ENCODE data around the gene ATP10B. TPM values are rescaled to one million over a fixed set of nuclear protein-coding genes. Genes with fewer than 3 reads are reported as not detected.

ATP10B gene
- total RNA-seq, 1 donor from 2014 or later = not detected

- intact Hi-C loops (cut with micrococcal nuclease) = no loop called here
Observed at GRCh38 chr5:160692271-160692670, 159.7 kb downstream of the ATP10B start.

DNA sequence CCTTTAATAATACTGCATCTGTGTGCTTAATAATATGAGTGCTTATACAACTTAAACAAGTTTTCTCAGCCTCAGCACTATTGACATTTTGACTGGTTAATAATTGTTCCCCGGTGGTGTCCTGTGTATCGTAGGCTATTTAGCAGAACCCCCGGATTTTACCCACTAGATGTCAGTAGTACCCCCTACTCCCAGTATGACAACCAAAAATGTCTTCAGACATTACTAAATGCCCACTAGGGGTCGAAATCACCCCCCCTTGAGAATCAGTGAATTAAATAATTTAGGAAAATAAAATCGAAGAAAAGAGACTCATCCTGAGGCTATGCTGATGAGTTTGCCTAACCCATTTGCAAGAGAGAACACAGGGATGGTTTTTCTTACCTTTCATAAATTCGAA is 166.3 kb downstream of the ATP10B start:
- intact Hi-C loops (cut with micrococcal nuclease) = no loop called here

DNA sequence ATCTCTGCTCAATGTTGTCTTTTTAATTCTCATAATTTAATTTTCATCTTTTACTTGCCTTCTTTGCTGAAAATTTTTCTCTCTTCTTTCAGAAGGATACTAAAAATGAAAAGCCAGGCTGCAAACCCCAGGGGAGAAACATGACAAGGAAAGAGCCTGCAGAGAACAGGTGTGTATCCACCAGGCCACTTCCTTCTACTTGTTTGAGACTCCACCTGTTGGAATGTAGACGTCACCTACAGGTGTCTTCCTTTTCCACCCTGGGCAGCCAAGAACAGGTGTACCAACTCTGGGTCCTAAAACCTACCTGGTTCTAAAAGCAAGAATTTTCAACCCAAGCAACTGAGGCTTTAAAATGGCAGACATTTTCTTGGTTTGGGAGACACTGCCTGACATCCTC is 166.8 kb downstream of the ATP10B start:
- intact Hi-C loops (cut with micrococcal nuclease) = no loop called here

- intact Hi-C loops (cut with micrococcal nuclease) = no loop called here
Observed at GRCh38 chr5:160679567-160680309, 172.3 kb downstream of the ATP10B start.

DNA sequence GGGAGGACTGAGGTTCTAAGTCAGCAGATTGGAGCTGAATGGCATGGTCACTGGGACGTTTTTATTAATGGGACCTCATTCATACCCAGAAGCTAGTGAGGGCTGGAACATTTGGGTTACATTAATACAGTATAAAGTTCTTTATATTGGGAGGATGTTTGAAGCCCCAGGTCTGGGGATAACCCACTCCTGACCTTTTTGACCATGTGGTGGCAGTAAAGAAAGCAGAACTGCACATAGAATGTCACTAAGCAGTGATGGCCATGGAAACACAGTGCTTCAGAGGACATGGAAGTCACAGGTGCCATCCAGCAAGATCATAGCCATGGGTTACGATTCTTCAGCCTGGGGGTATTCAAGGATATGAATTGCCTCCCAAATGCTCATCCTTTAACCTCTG is 176.0 kb downstream of the ATP10B start:
- intact Hi-C loops (cut with micrococcal nuclease) = no loop called here

DNA sequence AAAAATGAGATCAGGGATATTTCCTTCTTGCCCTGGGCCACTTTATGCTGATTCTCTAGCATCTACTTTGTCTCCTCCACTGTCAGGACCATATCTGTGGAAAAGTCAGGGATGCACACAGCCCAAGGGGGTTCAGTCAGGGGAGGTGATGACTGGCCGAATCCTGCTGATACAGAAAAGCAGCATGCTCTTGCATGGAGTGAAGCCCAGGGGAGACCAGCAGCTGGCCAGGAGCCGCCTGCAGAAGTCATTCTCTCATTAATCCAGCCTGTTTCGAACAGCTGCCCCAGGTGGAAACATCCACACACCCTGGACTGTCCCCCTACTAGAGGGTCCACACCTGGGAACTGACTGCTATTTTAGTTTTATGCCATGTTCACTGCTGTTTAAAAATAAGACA is 177.1 kb downstream of the ATP10B start:
- intact Hi-C loops (cut with micrococcal nuclease) = no loop called here

DNA sequence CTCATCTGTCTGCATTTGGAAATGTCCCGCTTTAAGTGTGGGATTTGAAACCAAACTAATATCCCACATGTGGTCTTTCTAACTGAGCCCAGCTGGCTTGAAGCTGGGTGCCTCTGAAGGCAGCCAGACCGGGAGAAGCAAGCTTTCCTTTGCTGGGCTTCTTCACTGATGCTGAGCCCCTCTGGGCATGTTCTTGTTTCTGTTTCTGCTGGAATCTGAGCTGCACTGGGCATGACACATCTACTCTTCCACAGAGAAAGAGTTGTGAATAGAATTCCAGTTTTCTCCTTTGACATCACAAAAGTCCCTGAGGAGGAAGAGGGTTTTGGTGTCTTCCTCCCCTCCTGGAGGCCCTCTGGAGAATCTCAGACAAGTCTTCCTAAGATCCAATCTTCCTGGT is 179.5 kb downstream of the ATP10B start:
- intact Hi-C loops (cut with micrococcal nuclease) = no loop called here

GRCh38 chr5:160668356-160668755 is 183.7 kb downstream of the ATP10B start:
- intact Hi-C loops (cut with micrococcal nuclease) = no loop called here

- intact Hi-C loops (cut with micrococcal nuclease) = no loop called here
Observed at GRCh38 chr5:160667160-160667559, 184.9 kb downstream of the ATP10B start.

GRCh38 chr5:160665460-160665859 is 186.6 kb downstream of the ATP10B start:
- intact Hi-C loops (cut with micrococcal nuclease) = no loop called here

GRCh38 chr5:160660132-160660531 is 191.9 kb downstream of the ATP10B start:
- intact Hi-C loops (cut with micrococcal nuclease) = no loop called here

- intact Hi-C loops (cut with micrococcal nuclease) = loop anchor here (5.0 kb wide), 2 partner anchors 151 to 221 kb away; no protein-coding TSS in a partner anchor
Observed at GRCh38 chr5:160657622-160658458, 194.2 kb downstream of the ATP10B start.

- intact Hi-C loops (cut with micrococcal nuclease) = loop anchor here (5.0 kb wide), 2 partner anchors 150 to 220 kb away; no protein-coding TSS in a partner anchor
Observed at GRCh38 chr5:160657068-160657507, 194.9 kb downstream of the ATP10B start.

DNA sequence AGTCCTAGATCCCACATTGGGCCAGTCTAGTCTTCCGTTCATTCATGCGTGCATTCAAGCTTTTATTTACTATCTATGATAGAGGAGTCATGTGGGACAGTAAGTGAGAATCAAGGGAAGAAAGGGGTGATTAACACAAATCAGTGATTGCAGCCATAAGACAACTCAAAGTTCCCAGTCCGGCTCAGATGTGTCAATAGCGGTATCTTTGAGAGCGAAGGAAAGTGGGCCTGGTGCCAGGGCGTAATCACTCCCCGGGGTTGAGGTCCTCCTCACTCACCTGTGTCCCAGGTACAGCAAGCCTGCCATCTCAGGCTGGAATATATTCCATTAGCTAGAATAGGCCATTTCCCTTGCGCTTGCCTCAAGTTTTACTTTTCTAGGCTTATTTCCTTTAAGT is 196.3 kb downstream of the ATP10B start:
- intact Hi-C loops (cut with micrococcal nuclease) = loop anchor here (5.0 kb wide), 2 partner anchors 148 to 218 kb away; no protein-coding TSS in a partner anchor

- intact Hi-C loops (cut with micrococcal nuclease) = no loop called here
Observed at GRCh38 chr5:160651692-160652645, 200.0 kb downstream of the ATP10B start.

DNA sequence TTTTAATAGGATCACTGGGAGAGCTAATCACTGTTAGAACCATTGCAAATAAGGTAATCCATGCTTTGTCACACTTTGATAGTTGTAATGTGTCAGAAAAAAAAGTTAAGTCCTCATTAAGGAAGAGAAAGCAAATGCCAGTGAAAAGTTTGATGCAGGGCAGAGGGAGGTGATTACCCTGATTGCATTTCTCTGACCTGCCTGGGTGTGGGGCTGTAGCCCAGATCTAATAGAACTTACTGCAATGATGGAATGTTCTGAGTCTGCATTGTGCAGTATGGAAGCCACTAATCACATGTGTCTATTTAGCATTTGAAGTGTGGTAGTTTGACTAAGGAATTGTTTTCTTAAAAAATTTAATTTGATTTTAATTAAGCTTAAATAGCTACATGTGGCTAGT is 202.7 kb downstream of the ATP10B start:
- intact Hi-C loops (cut with micrococcal nuclease) = no loop called here

- intact Hi-C loops (cut with micrococcal nuclease) = no loop called here
Observed at GRCh38 chr5:160646033-160646432, 206.0 kb downstream of the ATP10B start.

DNA sequence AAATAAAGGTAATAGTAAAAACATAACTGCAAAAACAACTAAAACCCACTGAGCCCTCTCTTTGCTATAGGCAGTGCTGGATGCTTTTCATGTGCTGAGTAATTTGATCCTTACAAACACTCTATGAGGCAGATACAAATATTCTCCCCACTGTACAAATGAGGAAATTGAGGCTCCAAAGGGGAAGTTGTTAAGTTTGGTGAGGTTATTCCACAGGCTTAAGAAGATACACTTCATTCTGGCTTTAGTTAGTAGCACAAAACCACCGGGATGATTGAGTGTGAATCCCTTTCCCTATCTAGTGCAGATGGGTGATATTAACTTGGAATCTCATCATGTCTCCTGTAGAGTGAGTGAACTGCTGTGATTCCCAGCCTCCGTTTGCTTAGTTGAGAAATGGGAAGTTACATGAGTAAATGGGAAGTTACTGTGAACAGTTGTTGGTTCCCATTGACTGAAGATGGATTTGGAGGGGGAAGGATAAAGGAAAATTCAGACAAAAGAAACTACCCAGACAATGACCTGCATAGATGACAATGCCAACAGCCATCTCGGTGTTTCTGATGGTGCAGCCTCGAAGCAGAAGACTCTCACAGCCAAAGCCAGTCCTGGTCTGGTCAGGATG is 208.3 kb downstream of the ATP10B start:
- intact Hi-C loops (cut with micrococcal nuclease) = no loop called here

DNA sequence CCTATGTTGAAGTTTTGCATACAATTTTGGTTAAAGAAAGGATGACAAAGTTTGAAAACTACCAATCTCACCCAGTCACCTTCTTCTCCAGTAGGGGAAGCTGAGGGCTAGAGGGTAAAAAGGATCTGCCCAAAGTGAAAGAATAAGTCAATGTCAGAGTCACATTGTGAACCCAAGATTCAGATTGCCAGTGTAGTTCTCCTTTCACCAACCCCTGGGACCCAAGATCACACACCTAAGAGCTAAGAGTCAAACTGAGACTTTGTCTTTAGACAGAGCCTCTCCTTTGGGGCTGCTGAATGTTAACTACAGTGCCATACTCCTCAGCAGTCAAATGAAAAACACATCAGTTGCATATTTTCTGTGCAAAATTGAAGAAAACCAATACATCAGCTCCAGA is 210.6 kb downstream of the ATP10B start:
- intact Hi-C loops (cut with micrococcal nuclease) = no loop called here

GRCh38 chr5:160640406-160640805 is 211.6 kb downstream of the ATP10B start:
- intact Hi-C loops (cut with micrococcal nuclease) = no loop called here

Data from T-helper 2 cell treated with Interferon-gamma antibody and Interleukin-4, amounts not matched to agents 100 ng/mL and 5 ng/mL, for 36 hours (primary cell).